Measurements from ENCODE around the gene CXorf66. TPM values are rescaled to one million over a fixed set of nuclear protein-coding genes. Genes with fewer than 3 reads are reported as not detected.
"Not testable (repeated sequence)": the region's sequence is repeated elsewhere in the genome, so short reads cannot be mapped to it uniquely, and the experiment has no call there.

CXorf66 gene
- total RNA-seq, 1 donor from 2014 or later, result not detected

- no peak for DNase-seq (ENCODE audit: low spot score)
- no peak for ATAC-seq
Observed at GRCh38 chrX:139929876-139930275, 35.4 kb downstream of the CXorf66 start.

- ATAC-seq, result peak; percentile 67
- no peak for DNase-seq (ENCODE audit: low spot score)
Observed at GRCh38 chrX:139924696-139925095, 40.6 kb downstream of the CXorf66 start.

DNA sequence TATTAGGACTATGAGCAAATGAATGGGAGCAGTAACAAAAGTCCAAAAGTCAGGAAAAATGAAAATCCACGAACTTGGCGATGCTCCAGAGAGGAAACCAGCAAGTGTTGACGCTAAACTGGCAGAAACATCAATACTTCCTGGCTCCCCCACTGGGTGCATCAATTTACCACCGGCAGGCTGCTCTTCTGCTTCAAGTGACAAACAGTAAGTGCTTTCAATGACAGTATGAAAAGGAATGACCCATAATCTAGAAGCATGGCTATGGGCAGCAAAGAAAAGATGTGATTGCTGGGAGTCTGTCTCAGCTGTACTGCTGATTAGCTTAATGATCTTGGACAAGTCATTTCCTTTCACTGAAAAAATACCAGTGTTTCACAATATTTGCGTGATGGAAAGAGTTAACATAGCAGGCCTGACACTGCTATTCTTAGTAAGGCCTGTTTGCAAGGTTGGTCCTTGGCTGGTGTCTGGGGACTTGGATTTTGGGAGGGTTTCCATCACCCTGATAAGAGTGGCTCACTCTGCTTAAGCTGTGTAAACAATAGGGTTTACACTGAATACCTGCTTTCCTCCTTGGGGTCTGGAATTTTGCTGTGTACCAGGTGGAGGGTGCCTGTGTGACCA lies 41.1 kb downstream of the CXorf66 start:
- peak; percentile 36 for ATAC-seq

DNA sequence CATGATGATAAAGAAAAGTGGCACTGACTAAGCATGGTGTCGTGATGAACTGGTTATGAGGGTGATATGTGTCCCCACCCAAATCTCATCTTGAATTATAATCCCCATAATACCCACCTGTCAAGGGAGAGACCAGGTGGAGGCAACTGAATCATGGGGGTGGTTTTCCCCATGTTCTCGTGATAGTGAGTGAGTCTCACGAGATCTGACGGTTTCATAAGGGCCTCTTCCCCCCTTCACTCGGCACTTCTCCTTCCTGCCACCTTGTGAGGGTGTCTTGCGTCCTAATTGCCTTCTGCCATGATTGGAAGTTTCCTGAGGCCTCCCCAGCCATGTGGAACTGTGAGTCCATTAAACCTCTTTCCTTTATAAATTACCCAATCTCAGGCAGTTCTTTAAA lies 44.2 kb downstream of the CXorf66 start:
- not testable (repeated sequence) for ATAC-seq

More for the DNA sequence above, 41.1 kb downstream of the CXorf66 start:
- no peak for DNase-seq (ENCODE audit: low spot score)

DNA sequence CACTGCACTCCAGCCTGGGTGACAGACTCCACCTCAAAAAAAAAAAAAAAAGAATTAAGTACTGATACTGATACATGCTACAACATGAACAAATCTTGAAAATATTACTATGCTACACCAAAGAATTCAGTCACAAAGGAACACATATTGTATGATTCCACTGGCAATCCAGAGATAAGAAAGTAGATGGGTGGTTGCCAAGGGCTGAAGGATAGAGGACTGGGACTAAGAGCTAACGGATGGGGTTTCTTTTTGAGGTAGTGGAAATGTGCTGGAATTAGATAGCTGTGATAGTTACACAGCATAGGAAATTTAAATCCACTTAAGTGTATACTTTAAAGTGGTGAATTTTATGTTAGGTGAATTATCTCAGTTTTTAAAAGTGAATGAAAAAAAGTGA lies 45.0 kb downstream of the CXorf66 start:
- ATAC-seq (no peak), DNase-seq (ENCODE audit: low spot score) (no peak)

More for the DNA sequence above, 44.2 kb downstream of the CXorf66 start:
- DNase-seq (ENCODE audit: low spot score), result not testable (repeated sequence)

DNA sequence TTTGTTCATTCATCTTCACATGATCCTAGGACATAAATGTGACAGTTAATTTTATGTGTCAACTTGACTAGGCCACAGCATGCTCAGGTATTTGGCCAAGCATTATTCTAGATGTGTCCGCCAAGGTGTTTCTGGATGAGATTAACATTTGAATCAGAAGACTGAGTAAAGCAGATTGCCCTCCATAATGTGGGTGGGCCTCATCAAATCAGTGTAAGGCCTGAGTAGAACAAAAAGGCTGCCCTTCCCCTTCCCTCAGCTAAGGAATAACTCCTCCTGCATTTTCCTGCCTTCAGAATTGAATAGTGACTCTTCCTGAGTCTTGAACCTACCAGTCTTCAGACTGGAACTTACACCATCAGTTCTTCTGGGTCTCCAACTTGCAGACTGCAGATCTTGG lies 50.9 kb downstream of the CXorf66 start:
- no peak for ATAC-seq
- no peak for DNase-seq (ENCODE audit: low spot score)

DNA sequence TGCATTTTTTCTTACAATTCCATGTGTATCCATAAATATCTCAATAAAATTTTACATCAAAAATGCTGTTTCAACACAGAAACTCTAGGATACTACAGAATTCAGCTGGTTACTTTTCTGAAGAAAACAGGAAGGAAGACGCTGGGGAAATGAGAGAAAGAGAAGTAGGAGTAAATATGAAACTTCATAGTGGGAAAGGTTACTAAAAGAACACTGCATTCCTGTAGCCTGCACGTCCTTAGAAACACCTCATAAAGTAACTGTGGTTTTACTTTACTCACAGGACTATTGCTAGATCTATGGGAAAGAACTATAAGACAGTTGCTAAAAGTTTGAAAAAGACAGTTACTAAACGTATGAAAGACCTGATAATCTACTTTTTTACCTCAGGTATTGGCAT lies 55.6 kb downstream of the CXorf66 start:
- ATAC-seq, result no peak
- DNase-seq (ENCODE audit: low spot score), result no peak

- DNase-seq (ENCODE audit: low spot score), result no peak
- no peak for ATAC-seq
Observed at GRCh38 chrX:139907078-139907477, 58.2 kb downstream of the CXorf66 start.

- no peak for DNase-seq (ENCODE audit: low spot score)
- ATAC-seq, result no peak
Observed at GRCh38 chrX:139905743-139906142, 59.6 kb downstream of the CXorf66 start.

Other genes starting within 250 kb of the CXorf66 start
- 29.3 TPM for gene ATP11C, start 32.5 kb downstream of the CXorf66 start, total RNA-seq

Measured in left lobe of liver (tissue), 2 donors.